Measurements from ENCODE around the gene MACROD2.

Gene MACROD2

DNA sequence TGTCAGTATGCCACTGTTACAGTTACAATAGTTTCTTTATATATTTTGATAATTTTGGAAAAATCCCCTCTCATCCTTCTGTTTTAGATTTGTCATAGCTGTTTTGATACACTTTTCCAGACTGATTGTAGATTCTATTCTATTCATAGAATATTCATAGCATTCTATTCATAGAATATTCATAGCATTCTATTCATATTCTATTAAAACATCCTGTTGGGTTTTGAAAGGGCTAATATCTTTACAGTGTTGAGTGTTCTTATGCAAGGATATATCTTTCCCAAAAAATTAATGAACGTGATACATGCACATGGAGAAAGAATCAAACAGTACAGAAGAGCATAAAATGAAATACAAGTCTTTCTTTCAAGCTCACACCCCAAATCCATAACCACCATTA lies 38.0 kb downstream of the MACROD2 start:
- no peaks in the 10 kb centered on the region for H3K9me3 ChIP-seq (ENCODE audit: control insufficient read depth, insufficient read depth, low read depth, low read length)
- ChIA-PET POLR2A (no interaction called here), CTCF (interaction anchor here (0.7 kb wide), 1 partner anchor 20 kb away, joined by 4 read pairs; no protein-coding TSS in a partner anchor)

DNA sequence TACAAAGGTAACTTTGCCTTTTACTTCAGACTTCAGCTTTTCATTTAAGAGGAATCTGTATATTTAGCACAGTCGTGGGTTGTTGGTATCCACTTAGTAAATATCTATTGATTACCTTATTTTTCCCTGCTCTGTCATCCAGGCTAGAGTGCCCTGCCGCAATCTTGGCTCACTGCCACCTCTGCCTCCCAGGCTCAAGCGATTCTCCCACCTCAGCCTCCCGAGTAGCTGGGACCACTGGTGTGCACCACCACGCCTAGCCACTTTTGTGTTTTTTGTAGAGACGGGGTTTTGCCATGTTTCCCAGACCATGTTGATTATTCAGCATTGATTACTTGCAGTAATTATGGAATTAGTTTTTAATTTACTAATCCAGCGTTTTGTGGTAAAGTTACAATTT lies 41.3 kb downstream of the MACROD2 start:
- ChIA-PET POLR2A (no interaction called here), CTCF (no interaction called here)
- H3K27ac ChIP-seq (ENCODE audit: extremely low read depth, low read depth, low read length) = no peak overlapping the region
- no peaks in the 10 kb centered on the region for H3K36me3 ChIP-seq (ENCODE audit: control insufficient read depth in 2 of 2, insufficient read depth in 1 of 2, low read length in 2 of 2)
- no peaks in the 10 kb centered on the region for H3K9me3 ChIP-seq (ENCODE audit: control insufficient read depth, insufficient read depth, low read depth, low read length)
- H3K4me1 ChIP-seq (ENCODE audit: control insufficient read depth, insufficient read depth, low read length) = no peaks in the 10 kb centered on the region
- no peak overlapping the region for H3K4me3 ChIP-seq (ENCODE audit: low read depth, low read length)
- TF ChIP-seq ZNF571 (tag by site-specific recombination; IDR thresholded peaks at IDR 0.05) = no peak
- no peak for TF ChIP-seq ZBTB48 (tag by site-specific recombination; IDR thresholded peaks at IDR 0.05)
- TF ChIP-seq ZNF10 (tag by site-specific recombination; IDR thresholded peaks at IDR 0.05) = no peak
- no peak for TF ChIP-seq ZNF692 (tag by site-specific recombination; IDR thresholded peaks at IDR 0.05)
- TF ChIP-seq ZNF623 (tag by site-specific recombination; IDR thresholded peaks at IDR 0.05) = no peak
- TF ChIP-seq ZNF768 (tag by site-specific recombination; IDR thresholded peaks at IDR 0.05) = no peak
- no peak for TF ChIP-seq BCL6B (tag by site-specific recombination; IDR thresholded peaks at IDR 0.05)
- TF ChIP-seq ZNF521 (tag by site-specific recombination; IDR thresholded peaks at IDR 0.05) = no peak
- TF ChIP-seq ZNF488 (tag by site-specific recombination; IDR thresholded peaks at IDR 0.05) = no peak
- no peak for TF ChIP-seq ZNF677 (tag by site-specific recombination; IDR thresholded peaks at IDR 0.05)
- TF ChIP-seq, protein P1, sequence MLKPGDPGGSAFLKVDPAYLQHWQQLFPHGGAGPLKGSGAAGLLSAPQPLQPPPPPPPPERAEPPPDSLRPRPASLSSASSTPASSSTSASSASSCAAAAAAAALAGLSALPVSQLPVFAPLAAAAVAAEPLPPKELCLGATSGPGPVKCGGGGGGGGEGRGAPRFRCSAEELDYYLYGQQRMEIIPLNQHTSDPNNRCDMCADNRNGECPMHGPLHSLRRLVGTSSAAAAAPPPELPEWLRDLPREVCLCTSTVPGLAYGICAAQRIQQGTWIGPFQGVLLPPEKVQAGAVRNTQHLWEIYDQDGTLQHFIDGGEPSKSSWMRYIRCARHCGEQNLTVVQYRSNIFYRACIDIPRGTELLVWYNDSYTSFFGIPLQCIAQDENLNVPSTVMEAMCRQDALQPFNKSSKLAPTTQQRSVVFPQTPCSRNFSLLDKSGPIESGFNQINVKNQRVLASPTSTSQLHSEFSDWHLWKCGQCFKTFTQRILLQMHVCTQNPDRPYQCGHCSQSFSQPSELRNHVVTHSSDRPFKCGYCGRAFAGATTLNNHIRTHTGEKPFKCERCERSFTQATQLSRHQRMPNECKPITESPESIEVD (tag by site-specific recombination; IDR thresholded peaks at IDR 0.05) = no peak
- no peak for TF ChIP-seq ZNF239 (tag by site-specific recombination; IDR thresholded peaks at IDR 0.05)

More for the DNA sequence above, 38.0 kb downstream of the MACROD2 start:
- Histone ChIP-seq H3K36me3 (ENCODE audit: control insufficient read depth in 2 of 2, insufficient read depth in 1 of 2, low read length in 2 of 2) (no peaks in the 10 kb centered on the region), H3K4me3 (ENCODE audit: low read depth, low read length) (no peak overlapping the region), H3K4me1 (ENCODE audit: control insufficient read depth, insufficient read depth, low read length) (no peaks in the 10 kb centered on the region), H3K27ac (ENCODE audit: extremely low read depth, low read depth, low read length) (no peak overlapping the region)
- no peak for TF ChIP-seq ZNF274 (IDR thresholded peaks at IDR 0.05; ENCODE audit: low read length)
- TF ChIP-seq ZNF274 (tag by site-specific recombination; IDR thresholded peaks at IDR 0.05; ENCODE audit: borderline replicate concordance) = no peak
- no peak for TF ChIP-seq RBAK (tag by site-specific recombination; IDR thresholded peaks at IDR 0.05)
- no peak for TF ChIP-seq ZNF629 (tag by site-specific recombination; IDR thresholded peaks at IDR 0.05)
- no peak for TF ChIP-seq PRDM2 (tag by site-specific recombination; IDR thresholded peaks at IDR 0.05; ENCODE audit: borderline replicate concordance)
- TF ChIP-seq HOXC10 (CRISPR knock-in tag; IDR thresholded peaks at IDR 0.05) = no peak
- TF ChIP-seq ZNF510 (tag by site-specific recombination; IDR thresholded peaks at IDR 0.05; ENCODE audit: insufficient replicate concordance) = no peak
- TF ChIP-seq KLF16 (tag by site-specific recombination; IDR thresholded peaks at IDR 0.05) = no peak
- no peak for TF ChIP-seq ZNF544 (tag by site-specific recombination; IDR thresholded peaks at IDR 0.05)
- no peak for TF ChIP-seq ZNF626 (tag by site-specific recombination; IDR thresholded peaks at IDR 0.05)
- no peak for TF ChIP-seq ZNF391 (tag by site-specific recombination; IDR thresholded peaks at IDR 0.05; ENCODE audit: borderline replicate concordance, low read depth)
- no peak for TF ChIP-seq ZNF394 (tag by site-specific recombination; IDR thresholded peaks at IDR 0.05; ENCODE audit: borderline replicate concordance)
- TF ChIP-seq FEZF1 (tag by site-specific recombination; IDR thresholded peaks at IDR 0.05) = no peak
- no peak for TF ChIP-seq ZNF514 (tag by site-specific recombination; IDR thresholded peaks at IDR 0.05)
